Neural cell (in vitro differentiated cells): ENCODE data around the gene APLF.

Source experiments
- EP300 ChIP-seq: fragments of 450-650 bp; conservative IDR thresholded peaks from 2 replicates; pipeline ENCODE4 v1.6.1; 2014; ENCODE audit warnings: antibody characterized with exemption, mild to moderate bottlenecking, moderate library complexity; ENCODE audit not compliant: poor library complexity, severe bottlenecking
- EZH2 ChIP-seq: fragments of 200-600, 300-800 bp; shearing (Covaris generic), sonication (generic); IDR thresholded peaks from 2 replicates; pipeline ENCODE4 v1.6.1; 2014; ENCODE audit warnings: antibody characterized with exemption, low read length, borderline replicate concordance, mild to moderate bottlenecking; ENCODE audit not compliant: insufficient read depth, poor library complexity, severe bottlenecking
- POLR2AphosphoS5 ChIP-seq: IDR thresholded peaks from 2 replicates; pipeline ENCODE4 v1.6.1; 2012
- RAD21 ChIP-seq: fragments of 450-650 bp; conservative IDR thresholded peaks from 2 replicates; pipeline ENCODE4 v1.6.1; 2014; ENCODE audit warnings: antibody characterized with exemption, mild to moderate bottlenecking, moderate library complexity
- TAF1 ChIP-seq: IDR thresholded peaks from 2 replicates; pipeline ENCODE4 v1.6.1; 2012; ENCODE audit warnings: low read depth
- TF ChIP-seq, protein P1 (sequence below): fragments of 450-650 bp; IDR thresholded peaks from 2 replicates; pipeline ENCODE4 v1.5.1; 2014; ENCODE audit warnings: antibody characterized with exemption, mild to moderate bottlenecking, moderate library complexity; ENCODE audit not compliant: poor library complexity, severe bottlenecking

DNA sequence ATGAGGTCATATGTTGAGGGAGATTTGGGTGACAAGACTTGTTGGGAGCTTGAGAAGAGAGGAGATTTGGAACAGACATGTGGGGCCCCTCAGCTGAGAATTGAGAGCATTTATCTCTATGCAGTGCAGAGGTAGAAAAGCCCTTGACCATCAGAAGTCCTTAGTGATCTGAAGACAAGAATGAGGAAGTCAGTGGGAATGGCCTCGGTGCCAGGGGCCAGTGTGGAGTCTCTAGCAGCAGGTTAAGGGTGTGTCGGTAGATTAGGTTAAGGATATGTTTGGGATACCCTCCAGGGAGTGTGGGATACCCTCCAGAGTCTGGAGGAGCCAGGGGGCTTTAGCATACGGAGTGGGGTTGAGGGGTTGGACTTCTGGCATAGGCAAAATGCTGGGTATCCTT, 41.9 kb upstream of the APLF start:
- TF ChIP-seq RAD21, result no peak
- TF ChIP-seq, protein P1, sequence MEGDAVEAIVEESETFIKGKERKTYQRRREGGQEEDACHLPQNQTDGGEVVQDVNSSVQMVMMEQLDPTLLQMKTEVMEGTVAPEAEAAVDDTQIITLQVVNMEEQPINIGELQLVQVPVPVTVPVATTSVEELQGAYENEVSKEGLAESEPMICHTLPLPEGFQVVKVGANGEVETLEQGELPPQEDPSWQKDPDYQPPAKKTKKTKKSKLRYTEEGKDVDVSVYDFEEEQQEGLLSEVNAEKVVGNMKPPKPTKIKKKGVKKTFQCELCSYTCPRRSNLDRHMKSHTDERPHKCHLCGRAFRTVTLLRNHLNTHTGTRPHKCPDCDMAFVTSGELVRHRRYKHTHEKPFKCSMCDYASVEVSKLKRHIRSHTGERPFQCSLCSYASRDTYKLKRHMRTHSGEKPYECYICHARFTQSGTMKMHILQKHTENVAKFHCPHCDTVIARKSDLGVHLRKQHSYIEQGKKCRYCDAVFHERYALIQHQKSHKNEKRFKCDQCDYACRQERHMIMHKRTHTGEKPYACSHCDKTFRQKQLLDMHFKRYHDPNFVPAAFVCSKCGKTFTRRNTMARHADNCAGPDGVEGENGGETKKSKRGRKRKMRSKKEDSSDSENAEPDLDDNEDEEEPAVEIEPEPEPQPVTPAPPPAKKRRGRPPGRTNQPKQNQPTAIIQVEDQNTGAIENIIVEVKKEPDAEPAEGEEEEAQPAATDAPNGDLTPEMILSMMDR, result no peak
- no peak for TF ChIP-seq TAF1
- no peak for TF ChIP-seq POLR2AphosphoS5
- no peak for TF ChIP-seq EZH2
- TF ChIP-seq EP300, result no peak
